Rectal smooth muscle tissue (tissue), 1 donor: ENCODE results near the gene FCHSD2.
"Not testable (repeated sequence)": the region's sequence is repeated elsewhere in the genome, so short reads cannot be mapped to it uniquely, and the experiment has no call there.

Experiments used
- H3K27ac ChIP-seq: one replicate; pipeline ENCODE4 v1.7.0; 2013; ENCODE audit warnings: low read depth, low read length, inconsistent platforms
- H3K27me3 ChIP-seq: one replicate; pipeline ENCODE4 v1.7.0; 2013; ENCODE audit warnings: low read length; ENCODE audit not compliant: control insufficient read depth, insufficient read depth
- H3K36me3 ChIP-seq: one replicate; pipeline ENCODE4 v1.7.0; 2013; ENCODE audit warnings: low read length; ENCODE audit not compliant: control insufficient read depth, insufficient read depth
- H3K4me1 ChIP-seq: one replicate; pipeline ENCODE4 v1.7.0; 2013; ENCODE audit warnings: low read length; ENCODE audit not compliant: control insufficient read depth, insufficient read depth
- H3K4me3 ChIP-seq: one replicate; pipeline ENCODE4 v1.7.0; 2013; ENCODE audit warnings: low read length
- H3K9ac ChIP-seq: one replicate; pipeline ENCODE4 v1.7.0; 2013; ENCODE audit warnings: low read length

FCHSD2 gene

GRCh38 chr11:72864702-72865655 lies 277.1 kb downstream of the FCHSD2 start:
- Histone ChIP-seq H3K4me1 (peaks cover 9% of the 10 kb centered on the region), H3K27ac (no peak overlapping the region), H3K36me3 (no peaks in the 10 kb centered on the region), H3K9ac (no peak overlapping the region), H3K4me3 (no peak overlapping the region), H3K27me3 (no peaks in the 10 kb centered on the region)

- no peak overlapping the region for H3K9ac ChIP-seq
- H3K4me3 ChIP-seq: no peak overlapping the region
- H3K27ac ChIP-seq: no peak overlapping the region
- peaks cover 9% of the 10 kb centered on the region for H3K4me1 ChIP-seq
- no peaks in the 10 kb centered on the region for H3K27me3 ChIP-seq
- no peaks in the 10 kb centered on the region for H3K36me3 ChIP-seq
Measured at GRCh38 chr11:72863916-72864315, 278.2 kb downstream of the FCHSD2 start.

- Histone ChIP-seq H3K27ac (no peak overlapping the region), H3K9ac (no peak overlapping the region), H3K4me3 (no peak overlapping the region), H3K36me3 (no peaks in the 10 kb centered on the region), H3K4me1 (peaks cover 9% of the 10 kb centered on the region), H3K27me3 (no peaks in the 10 kb centered on the region)
Measured at GRCh38 chr11:72863091-72863490, 279.0 kb downstream of the FCHSD2 start.

GRCh38 chr11:72860592-72860991 lies 281.5 kb downstream of the FCHSD2 start:
- no peaks in the 10 kb centered on the region for H3K27me3 ChIP-seq
- no peak overlapping the region for H3K4me3 ChIP-seq
- no peak overlapping the region for H3K9ac ChIP-seq
- peaks cover 20% of the 10 kb centered on the region for H3K4me1 ChIP-seq
- H3K36me3 ChIP-seq: no peaks in the 10 kb centered on the region
- no peak overlapping the region for H3K27ac ChIP-seq

- Histone ChIP-seq H3K4me3 (no peak overlapping the region), H3K36me3 (no peaks in the 10 kb centered on the region), H3K4me1 (peaks cover 16% of the 10 kb centered on the region), H3K27ac (no peak overlapping the region), H3K9ac (no peak overlapping the region), H3K27me3 (no peaks in the 10 kb centered on the region)
Measured at GRCh38 chr11:72860010-72860409, 282.1 kb downstream of the FCHSD2 start.

GRCh38 chr11:72859126-72859525 lies 283.0 kb downstream of the FCHSD2 start:
- Histone ChIP-seq H3K9ac (no peak overlapping the region), H3K27ac (no peak overlapping the region), H3K36me3 (no peaks in the 10 kb centered on the region), H3K27me3 (no peaks in the 10 kb centered on the region), H3K4me3 (no peak overlapping the region), H3K4me1 (peaks cover 12% of the 10 kb centered on the region)

- not testable (repeated sequence) for H3K9ac ChIP-seq, H3K4me3 ChIP-seq, H3K27ac ChIP-seq, H3K27me3 ChIP-seq, H3K36me3 ChIP-seq
- H3K4me1 ChIP-seq: peaks cover 12% of the 10 kb centered on the region
Measured at GRCh38 chr11:72858267-72858666, 283.9 kb downstream of the FCHSD2 start.

GRCh38 chr11:72856551-72857345 lies 285.4 kb downstream of the FCHSD2 start:
- Histone ChIP-seq H3K27ac (peak overlapping the region; percentile 40), H3K36me3 (no peaks in the 10 kb centered on the region), H3K4me1 (peaks cover 12% of the 10 kb centered on the region), H3K4me3 (no peak overlapping the region), H3K9ac (no peak overlapping the region), H3K27me3 (no peaks in the 10 kb centered on the region)

GRCh38 chr11:72856065-72856464 lies 286.1 kb downstream of the FCHSD2 start:
- Histone ChIP-seq H3K9ac (no peak overlapping the region), H3K36me3 (no peaks in the 10 kb centered on the region), H3K27me3 (no peaks in the 10 kb centered on the region), H3K4me1 (peaks cover 12% of the 10 kb centered on the region), H3K4me3 (no peak overlapping the region), H3K27ac (no peak overlapping the region)

GRCh38 chr11:72851726-72852125 lies 290.4 kb downstream of the FCHSD2 start:
- Histone ChIP-seq H3K9ac (no peak overlapping the region), H3K4me1 (peaks cover 7% of the 10 kb centered on the region), H3K27me3 (no peaks in the 10 kb centered on the region), H3K36me3 (peaks cover 4% of the 10 kb centered on the region), H3K27ac (no peak overlapping the region), H3K4me3 (no peak overlapping the region)

GRCh38 chr11:72850832-72851231 lies 291.3 kb downstream of the FCHSD2 start:
- Histone ChIP-seq H3K27me3 (no peaks in the 10 kb centered on the region), H3K36me3 (peaks cover 4% of the 10 kb centered on the region), H3K27ac (no peak overlapping the region), H3K4me1 (no peaks in the 10 kb centered on the region), H3K4me3 (no peak overlapping the region), H3K9ac (no peak overlapping the region)

GRCh38 chr11:72848846-72849466 lies 293.2 kb downstream of the FCHSD2 start:
- H3K4me1 ChIP-seq: no peaks in the 10 kb centered on the region
- no peaks in the 10 kb centered on the region for H3K27me3 ChIP-seq
- no peak overlapping the region for H3K27ac ChIP-seq
- no peak overlapping the region for H3K4me3 ChIP-seq
- no peak overlapping the region for H3K9ac ChIP-seq
- peaks cover 4% of the 10 kb centered on the region for H3K36me3 ChIP-seq
